ENCODE measurements around the gene DEAF1. TPM values are rescaled to one million over a fixed set of nuclear protein-coding genes. Genes with fewer than 3 reads are reported as not detected.

Gene DEAF1
- polyA plus RNA-seq, 4 donors, result 36.3 to 55.9 (median 46.3) TPM

DNA sequence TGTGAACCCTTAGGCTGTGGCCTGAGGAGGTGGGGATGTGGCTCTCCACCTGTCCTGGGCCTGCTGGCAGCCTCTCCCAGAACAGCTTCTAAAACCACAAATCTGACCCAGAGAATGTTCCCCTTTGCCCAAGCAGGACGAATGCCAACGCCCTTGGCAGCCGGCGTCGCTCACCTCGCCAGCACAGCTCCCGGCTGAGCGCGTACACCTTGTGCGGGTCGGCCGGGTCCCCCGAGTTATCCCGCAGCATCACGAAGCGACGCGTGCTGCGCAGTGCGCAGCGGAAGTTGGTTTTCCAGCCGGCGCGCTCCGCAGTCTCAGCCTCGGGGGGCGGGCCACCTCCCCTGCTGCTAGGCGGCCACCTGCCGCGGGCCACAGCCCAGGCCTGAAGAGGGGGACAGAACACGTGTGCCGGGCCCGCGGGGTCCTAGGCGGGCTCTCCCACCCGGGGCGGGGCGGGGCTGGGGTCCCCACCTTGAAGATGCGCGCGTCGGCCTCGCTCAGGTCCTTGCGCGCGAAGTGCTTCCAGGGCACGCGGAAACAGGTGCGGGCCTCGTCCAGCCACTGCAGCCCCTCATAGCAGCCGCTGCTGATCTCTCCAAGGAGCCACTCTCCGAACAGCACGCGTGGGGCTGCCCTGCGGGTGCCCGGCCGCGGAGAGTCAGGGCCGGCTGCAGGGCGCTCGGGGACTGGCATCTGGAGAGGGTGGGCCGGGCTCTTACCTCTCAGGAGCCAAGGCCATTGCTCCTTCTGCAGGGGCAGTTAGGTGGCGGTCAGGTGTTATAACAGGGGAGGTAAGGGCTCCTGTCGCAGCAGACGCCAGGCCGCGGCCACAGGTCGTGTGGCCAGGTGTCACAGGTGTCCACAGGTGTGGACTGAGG, 80.2 kb downstream of the DEAF1 start:
- DNase-seq (ENCODE audit: low read depth in 4 of 4, low spot score in 3 of 4), result no peak

DNA sequence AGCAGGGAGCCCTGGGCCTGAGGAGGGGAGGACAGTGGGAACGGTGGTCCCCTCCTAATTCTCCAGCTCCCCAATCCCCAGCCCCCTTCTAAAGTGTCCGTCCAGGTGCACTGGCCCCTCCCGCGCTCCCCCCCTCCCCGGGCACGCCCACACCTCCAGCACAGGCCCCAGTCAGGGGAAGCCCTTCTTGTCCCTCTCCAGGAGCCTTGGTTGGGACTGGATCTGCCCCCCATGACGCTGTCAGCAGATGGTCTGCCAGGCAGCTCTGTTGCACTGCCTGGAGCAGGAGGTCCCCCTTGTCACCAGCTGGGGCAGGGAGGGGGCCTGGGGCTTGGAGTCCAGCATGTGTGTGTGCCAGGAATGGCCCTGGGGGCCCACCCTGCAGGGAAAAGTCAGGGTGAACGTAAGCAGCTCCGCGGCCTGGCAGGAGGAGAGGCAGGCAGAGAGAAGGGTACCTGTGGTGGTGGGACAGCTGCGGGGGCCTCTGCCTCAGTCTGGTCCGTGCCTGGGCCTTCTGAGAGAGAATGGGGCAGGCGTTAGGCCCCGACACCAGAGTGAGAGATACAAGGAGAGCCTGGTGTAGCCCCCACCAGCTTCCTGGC, 80.9 kb downstream of the DEAF1 start:
- DNase-seq (ENCODE audit: low read depth in 4 of 4, low spot score in 3 of 4), result no peak

GRCh38 chr11:613369-613968, 81.6 kb downstream of the DEAF1 start:
- DNase-seq (ENCODE audit: low read depth in 4 of 4, low spot score in 3 of 4), result no peak

GRCh38 chr11:612961-613300, 82.1 kb downstream of the DEAF1 start:
- DNase-seq (ENCODE audit: low read depth in 4 of 4, low spot score in 3 of 4), result no peak

DNA sequence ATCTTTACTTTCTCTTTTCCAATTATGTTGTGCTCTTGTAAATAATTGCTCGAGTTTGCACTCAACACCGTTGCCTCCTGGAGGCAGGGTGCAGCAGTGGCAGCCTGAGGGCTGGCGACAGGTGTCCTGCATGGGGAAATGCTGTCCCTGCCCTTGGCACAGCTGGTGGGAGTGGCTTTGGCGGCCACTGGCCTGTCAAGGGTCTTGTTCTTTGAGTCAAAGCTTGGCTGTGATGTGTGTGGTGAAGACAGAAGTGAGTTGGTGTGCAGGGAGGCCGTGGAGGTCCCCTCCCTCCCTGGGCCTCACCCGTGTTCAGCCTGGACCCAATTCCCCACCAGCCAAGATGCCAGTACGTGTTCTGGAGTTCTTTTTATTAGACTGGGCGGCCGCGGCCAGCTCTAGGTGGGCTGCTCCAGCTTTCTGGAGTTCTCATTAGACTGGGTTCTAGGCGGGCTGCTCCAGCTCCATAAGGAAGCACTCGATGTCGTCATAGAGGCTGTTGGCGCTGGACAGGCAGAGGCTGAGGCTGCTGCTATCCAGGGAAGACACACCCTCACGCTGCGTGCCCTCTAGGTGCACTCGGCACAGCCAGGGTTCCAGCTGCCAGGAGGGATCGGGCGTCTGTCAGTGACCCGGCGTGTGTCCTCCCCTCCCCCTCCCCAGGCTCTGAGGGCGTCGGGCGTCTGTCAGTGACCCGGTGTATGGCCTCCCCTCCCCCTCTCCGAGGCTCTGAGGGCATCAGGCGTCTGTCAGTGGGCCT, 82.6 kb downstream of the DEAF1 start:
- no peak for DNase-seq (ENCODE audit: low read depth in 4 of 4, low spot score in 3 of 4)

GRCh38 chr11:611001-611996, 83.7 kb downstream of the DEAF1 start:
- no peak for DNase-seq (ENCODE audit: low read depth in 4 of 4, low spot score in 3 of 4)

- DNase-seq (ENCODE audit: low read depth in 4 of 4, low spot score in 3 of 4), result no peak
Measured at GRCh38 chr11:610146-610801, 84.7 kb downstream of the DEAF1 start.

- DNase-seq (ENCODE audit: low read depth in 4 of 4, low spot score in 3 of 4), result no peak
Measured at GRCh38 chr11:609341-609811, 85.6 kb downstream of the DEAF1 start.

GRCh38 chr11:608791-609251, 86.2 kb downstream of the DEAF1 start:
- DNase-seq (ENCODE audit: low read depth in 4 of 4, low spot score in 3 of 4), result no peak

- no peak for DNase-seq (ENCODE audit: low read depth in 4 of 4, low spot score in 3 of 4)
Measured at GRCh38 chr11:607971-608659, 86.9 kb downstream of the DEAF1 start.

DNA sequence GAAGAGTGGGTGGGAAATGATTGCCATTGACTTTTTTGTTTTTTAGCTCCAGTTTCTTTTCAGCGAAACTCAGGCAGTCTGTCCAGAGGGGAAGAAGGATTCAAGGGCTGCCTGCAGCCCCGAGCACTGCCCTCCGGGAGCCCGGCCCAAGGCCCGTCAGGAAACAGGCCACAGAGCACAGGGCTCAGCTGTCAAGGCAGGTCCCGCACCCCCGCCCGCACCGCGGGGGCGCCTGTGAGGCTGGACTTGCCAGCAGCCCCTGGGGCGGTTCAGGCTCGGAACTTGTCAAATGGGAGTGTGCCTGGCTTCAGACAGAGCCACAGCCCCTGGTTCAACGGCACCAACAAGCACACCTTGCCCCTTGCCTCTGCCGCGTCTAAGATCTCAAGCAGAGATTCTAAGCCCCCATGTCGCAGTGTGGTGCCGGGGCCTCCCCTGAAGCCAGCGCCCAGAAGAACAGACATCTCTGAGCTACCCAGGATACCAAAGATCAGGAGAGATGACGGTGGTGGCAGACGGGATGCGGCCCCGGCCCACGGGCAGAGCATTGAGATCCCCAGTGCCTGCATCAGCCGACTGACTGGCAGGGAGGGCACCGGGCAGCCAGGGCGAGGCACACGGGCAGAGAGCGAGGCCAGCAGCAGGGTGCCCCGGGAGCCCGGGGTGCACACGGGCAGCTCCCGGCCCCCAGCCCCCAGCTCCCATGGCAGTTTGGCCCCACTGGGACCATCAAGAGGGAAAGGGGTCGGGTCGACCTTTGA, 87.8 kb downstream of the DEAF1 start:
- no peak for DNase-seq (ENCODE audit: low read depth in 4 of 4, low spot score in 3 of 4)

- no peak for DNase-seq (ENCODE audit: low read depth in 4 of 4, low spot score in 3 of 4)
Measured at GRCh38 chr11:606245-606644, 88.8 kb downstream of the DEAF1 start.

GRCh38 chr11:605286-606129, 89.5 kb downstream of the DEAF1 start:
- no peak for DNase-seq (ENCODE audit: low read depth in 4 of 4, low spot score in 3 of 4)

DNA sequence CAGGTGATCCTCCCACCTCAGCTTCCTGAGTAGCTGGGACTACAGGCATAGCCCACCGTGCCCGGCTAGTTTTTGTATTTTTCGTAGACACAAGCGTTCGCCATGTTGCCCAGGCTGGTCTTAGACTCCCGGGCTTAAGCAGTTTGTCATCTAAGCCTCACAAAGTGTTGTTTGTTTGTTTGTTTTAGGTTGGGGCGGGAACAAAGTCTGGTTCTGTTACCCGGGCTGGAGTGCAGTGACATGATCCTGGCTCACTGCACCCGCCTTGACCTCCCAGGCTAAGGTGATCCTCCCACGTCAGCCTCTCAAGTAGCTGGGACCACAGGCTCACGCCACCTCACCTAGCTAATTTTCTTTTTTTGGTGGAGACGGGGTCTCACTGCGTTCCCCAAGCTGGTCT, 91.9 kb downstream of the DEAF1 start:
- no peak for DNase-seq (ENCODE audit: low read depth in 4 of 4, low spot score in 3 of 4)

- DNase-seq (ENCODE audit: low read depth in 4 of 4, low spot score in 3 of 4), result no peak
Measured at GRCh38 chr11:601573-602245, 93.3 kb downstream of the DEAF1 start.

- DNase-seq (ENCODE audit: low read depth in 4 of 4, low spot score in 3 of 4), result no peak
Measured at GRCh38 chr11:598005-598680, 96.9 kb downstream of the DEAF1 start.
